ENCODE results near the gene BCL10.

Gene BCL10

GRCh38 chr1:85297855-85298629, 21.6 kb upstream of the BCL10 start:
- DNase-seq = no peak

DNA sequence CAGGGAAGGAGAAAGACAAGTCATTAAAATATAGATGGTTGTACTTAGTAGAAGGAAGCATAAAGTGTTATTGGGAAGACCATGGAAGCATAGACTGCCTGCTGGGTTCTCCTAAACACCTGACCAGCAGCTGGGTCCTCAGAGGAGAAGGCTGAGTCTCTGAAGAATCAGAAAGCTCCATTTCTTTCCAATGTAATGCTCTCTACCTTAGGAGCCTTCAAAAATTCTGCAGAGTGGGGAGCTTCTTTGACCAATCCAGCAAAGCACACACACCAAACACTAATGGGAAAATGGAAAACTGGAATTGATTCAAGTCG, 21.1 kb upstream of the BCL10 start:
- DNase-seq = no peak

- no peak for DNase-seq
These were observed 20.5 kb upstream of the BCL10 start for GRCh38 chr1:85296980-85297379.

DNA sequence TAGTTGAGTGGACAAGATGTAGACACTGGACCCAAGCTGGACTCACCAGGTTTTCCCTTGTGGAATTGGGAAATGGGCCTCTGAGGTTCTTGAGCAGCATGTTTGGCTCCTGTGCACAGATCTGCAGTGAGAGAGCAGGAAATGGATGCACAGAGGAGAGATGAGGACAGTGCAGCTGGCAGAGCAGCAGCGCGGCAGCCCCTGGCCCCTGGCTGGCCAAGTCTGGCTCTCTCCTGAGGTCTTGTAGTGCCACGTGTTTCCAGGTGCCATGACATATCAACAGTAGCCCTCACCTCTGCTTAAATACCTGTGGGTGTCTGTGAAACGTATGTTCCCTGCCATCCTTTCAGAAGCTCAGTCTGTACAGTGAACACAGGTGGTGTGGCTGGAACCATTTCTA, 19.2 kb upstream of the BCL10 start:
- DNase-seq = no peak

DNA sequence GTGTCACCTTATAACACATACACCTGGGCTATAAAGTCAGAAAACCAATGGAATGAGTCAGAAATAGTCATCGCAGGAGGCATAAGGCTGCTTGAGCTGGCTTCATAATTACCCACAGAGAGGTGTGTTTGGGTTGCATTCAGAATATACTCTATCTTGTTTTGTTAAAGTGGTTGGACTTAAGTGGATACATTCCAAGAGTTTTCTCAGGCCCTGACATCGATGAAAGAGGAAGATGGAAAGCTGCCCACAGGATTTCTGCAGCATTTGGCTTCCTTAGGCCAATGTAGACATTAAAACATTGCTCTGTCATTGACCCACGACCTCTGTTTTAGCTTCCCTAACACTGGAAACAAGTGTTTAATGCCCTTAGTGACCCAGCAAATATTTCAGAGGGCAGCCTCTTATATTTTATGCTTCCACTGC, 18.6 kb upstream of the BCL10 start:
- no peak for DNase-seq

DNA sequence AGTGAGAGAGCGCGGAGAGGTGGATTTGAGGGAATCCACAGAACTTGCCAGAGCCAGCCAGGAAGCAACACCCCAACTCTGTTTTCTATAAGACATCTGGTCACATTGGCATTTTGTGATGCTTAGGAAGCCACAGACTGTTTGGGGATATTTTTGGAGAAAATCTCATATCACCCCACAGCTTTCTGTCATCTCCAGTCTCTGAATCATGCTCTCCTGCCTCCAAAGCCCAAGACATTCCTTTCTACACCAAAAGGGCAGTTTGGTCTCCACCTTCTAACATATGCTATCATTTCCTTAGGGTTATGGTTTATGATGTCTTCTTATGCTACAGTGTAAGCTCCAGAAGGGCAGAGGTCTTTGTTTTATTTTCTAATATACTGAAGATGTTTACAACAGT, 14.4 kb upstream of the BCL10 start:
- no peak for DNase-seq

DNA sequence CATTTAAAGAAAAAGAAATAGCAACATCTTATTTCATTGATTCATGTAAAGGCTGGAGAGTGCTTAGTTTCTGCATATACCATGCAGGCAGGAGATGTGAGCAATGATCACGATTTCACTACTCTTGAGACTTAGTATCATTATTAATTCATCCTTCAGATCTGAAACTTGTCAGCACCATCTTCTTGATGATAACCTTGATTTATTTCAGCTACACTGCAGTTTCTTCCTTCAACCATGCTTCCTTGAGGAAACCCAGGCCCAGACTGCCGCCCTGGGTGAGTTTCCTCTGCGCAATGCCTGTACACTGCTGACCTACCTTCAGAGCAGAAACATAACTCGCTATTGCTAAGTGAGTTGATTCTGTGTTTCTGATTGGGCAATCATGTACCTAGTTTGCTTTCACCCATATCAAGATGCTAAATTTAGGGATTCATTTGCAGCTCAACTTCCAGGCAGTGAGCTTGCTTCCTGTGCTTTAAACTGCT, 13.5 kb upstream of the BCL10 start:
- DNase-seq = no peak

- no peak for DNase-seq
These were observed 12.9 kb upstream of the BCL10 start for GRCh38 chr1:85289207-85289847.

- no peak for DNase-seq
These were observed 7.8 kb upstream of the BCL10 start for GRCh38 chr1:85284202-85284601.

DNA sequence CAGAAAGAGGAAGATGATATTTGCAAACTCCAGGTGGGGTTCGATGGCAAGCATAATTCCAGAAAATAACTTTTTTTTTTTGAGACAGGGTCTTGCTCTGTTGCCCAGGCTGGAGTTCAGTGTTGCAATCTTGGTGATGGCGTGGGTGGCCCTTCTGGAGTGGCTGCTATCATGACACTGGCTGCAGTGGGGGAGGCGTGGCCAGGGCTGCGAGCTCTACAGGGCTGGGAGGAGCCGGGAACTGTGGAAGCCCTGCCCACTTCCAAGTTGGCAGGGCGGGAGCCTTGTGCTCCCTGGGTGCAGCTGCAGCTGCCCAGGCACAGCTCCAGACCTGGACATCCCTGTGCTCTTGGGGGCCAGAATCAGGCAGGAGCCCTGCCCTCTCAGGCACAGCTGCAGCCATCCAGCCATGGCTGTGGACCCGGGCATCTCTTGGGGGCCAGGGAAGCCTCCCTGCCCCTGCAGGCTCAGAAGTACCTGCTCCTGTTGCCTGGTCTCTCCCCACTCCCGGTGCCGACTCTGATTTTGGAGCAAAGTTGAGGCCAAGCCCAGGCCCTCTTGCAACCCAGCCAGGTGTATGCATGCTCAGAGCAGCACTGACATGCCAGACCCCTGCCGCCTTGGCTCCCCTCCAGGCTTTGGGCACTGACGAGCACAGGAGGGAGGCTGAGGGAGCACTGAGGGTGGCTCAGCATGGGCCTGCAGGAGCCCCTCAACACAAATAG, 7.2 kb upstream of the BCL10 start:
- no peak for DNase-seq

GRCh38 chr1:85282424-85282823, 6.0 kb upstream of the BCL10 start:
- DNase-seq = no peak

DNA sequence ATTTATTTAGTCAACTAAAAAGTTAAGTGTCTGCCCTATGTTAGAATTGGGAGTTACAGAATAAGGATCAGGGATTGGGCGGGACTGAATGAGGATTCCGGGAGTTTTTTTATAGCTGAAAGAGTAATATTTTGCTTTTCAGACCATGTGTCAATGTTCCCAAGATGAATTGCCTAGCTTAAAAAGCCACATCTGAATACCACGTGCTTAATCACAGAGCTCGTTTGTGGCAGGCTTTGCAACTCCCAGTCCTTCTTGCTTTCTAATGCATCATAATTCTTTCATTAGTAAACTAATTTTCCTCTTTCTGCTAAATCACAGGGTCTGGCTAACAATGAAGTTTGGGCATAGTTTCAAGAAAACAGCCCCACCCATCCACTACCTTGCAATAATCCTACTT, 4.2 kb upstream of the BCL10 start:
- no peak for DNase-seq

DNA sequence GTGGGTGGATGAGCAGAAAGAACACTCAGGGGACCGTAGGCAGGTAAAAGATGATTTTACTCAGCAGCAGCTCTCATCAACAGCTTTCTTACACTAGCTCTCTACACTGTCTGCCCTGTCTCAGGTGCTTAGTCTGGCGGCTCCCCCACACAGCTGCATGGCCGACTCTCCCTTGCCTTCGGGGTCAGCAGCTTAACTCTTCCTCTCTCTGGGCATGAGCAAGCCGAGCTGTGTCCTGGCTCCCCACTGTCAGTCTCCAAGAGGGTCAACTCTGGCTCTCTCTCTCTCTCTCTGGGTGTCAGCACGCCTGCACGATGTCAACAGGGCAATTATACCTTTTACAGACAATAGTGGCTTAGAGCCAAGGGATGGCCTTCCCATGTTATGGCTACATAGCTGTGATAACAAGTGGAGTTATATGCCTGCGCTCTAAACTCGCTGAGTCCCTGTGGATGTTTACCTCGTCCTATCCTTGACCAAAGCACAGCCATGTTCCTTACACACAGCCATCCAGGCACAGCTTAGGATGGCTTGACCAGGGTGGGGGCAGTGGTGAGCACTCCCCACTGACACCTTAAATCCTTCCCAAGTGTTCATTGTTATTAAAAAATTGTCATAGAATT, 3.1 kb upstream of the BCL10 start:
- no peak for DNase-seq

- DNase-seq = no peak
These were observed 2.5 kb upstream of the BCL10 start for GRCh38 chr1:85278853-85279314.

DNA sequence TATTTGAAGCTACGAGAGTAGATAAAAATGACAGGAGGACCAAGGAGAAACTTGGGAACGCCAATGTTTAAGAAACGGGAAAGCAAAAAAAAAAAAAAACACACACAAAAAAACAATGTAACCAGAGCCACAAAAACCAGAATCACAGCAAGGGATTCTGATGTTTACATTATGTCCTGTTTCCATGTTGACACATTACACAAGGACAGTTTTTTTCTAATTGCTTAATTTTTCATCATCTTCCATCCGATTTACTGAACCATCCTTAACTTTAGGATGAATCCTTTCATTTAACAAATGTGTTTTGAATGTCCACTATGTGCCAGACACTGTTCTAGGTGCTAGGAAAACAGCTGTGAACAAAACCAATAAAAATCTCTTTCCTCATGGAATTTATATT, 1.4 kb upstream of the BCL10 start:
- no peak for DNase-seq

DNA sequence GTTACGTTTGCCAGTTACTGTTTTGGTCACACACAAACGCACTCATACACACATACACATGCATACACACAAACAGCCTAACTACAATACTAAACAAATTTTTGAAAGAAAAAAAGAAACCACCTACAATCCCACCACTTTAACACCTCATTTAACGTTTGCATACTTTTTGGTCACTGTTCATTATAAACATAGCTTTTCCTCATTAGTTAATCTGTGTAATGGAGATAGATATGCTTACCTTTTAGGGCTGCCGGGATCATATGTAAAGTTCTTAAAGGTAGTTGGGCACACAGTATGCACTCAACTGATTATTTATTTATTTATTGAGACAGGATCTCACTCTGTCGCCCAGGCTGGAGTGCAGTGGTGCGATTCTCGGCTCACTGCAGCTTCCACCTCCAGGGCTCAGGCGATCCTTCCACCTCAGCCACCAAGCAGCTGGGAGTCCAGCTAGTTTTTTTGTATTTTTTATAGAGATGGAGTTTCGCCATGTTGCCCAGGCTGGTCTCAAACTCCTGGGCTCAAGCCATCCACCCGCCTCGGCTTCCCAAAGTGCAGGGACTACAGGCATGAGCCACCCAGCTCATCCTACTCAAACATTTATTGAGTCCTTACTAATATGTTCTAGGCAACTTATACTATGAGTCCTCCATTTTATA, 677 bp upstream of the BCL10 start:
- no peak for DNase-seq

DNA sequence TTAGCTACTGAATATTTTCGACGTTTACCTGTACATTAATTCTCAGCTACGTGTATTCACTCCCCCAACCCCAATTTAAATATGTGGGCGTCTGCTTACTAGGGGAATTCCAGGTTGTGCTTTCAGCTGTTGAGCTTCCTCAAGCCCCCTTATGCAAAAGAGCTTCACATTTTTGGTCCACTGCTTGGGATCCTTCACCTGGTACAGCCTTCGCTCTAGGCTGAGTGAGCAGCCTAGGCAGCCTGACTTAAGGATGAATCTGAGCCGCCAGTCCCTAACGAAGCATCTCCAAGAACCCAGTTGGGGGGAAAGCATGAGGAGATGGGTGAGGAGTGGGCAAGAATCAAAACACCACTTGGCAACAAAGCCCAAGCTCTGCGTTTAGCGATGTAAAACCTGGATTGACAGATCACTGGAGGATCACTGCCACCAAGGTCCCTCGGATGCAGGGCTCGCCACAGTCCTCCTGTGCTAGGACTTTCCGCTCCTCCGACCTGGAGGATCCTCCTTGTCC, 674 bp downstream of the BCL10 start:
- DNase-seq = peak in 5 of 6 experiments; percentile 16 to 55 (median 26)

DNA sequence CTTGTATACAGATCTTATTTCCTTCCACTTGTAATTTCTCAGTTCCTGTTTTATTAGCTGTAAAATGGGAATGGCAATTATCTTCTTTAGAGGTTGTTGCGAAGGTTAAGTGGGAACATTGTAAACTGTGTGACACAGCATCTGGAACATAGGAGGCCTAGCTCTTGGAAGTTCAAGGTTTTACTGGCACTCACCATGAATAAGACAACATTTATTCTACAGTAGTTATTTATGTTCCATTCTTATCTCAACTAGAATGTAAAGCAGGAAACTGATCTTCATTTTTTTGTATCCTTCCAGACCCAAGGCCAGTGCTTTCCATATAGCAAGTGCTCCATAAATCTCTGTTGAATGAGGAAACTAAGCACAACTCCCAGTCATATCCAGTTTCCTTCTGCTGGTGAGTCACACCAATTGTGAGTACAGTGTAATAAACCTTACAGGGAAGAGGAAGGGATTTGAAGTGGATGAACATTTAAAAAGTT, 1.4 kb downstream of the BCL10 start:
- DNase-seq = no peak

- no peak for DNase-seq
These were observed 3.0 kb downstream of the BCL10 start for GRCh38 chr1:85273397-85273796.

DNA sequence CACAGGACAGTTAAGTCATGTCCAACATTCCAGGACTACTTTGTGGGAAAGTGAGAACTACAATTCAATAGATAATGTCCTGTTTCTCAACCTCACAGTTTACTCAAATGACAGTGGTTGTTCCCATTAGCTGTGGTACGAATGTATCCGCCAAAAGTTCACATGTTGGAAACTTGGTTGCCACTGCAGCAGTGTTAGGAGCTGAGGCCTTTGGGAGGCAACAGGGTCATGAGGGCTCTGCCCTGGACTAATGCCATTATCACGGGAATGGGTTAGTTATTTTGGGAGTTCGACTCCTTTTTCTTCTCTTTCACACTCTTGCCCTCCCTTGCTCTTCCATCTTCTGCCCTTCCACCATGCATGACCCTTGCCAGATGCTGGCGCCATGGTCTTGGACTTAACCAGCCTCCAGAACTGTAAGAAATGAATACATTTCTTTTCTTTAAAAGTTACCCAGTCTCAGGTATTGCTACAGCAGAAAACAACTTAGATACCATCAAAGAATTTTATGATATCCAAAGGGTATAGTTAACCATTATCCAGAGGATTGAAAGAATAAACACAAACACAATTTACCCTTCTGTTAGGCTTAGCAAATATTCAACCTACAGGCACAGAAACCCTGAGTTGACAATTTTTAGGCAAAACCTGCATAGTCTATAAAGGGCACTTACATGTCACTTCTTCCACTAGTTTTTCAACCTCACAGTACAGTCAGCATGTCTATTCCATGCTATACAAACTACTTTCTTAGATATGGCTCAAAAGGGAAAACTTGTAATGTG, 7.4 kb downstream of the BCL10 start:
- no peak for DNase-seq

DNA sequence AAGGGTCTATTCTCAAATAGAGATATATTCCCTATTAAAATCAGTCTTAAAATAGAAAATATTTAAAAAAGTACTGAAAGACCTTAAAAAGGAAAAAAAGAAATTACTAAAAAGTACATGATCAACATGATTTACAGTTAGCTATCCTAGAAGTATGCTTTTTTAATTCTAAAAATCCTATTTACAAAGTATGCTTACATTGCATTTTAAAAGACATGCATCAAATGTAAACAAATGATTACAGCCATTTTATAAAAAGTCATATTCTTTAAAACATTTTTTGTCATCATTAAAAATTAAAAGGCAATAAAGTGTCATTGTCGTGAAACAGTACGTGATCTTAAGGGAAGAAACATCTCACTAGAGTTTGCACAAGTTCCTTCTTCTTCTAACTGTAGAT, 9.1 kb downstream of the BCL10 start:
- no peak for DNase-seq

DNA sequence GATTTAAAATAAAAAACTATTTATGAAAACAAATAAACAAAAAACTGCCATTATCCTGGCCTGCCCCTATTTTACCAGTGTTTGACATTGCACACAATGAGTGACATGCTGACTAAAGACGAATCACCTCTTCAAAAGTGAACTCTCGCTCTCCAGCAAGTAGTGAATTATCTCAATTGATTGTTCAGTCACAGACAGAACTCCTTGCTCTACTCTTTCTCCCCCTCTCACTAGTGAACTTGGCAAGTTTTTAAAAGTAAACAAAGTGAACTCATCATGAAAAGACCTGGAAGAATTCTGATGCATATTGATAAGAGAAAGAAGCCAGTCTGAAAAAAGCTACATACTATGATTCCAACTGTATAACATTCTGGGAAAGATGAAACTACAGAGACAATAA, 12.3 kb downstream of the BCL10 start:
- no peak for DNase-seq
